SJSA1 (cell line): ENCODE results near the gene LMBR1. TPM values are rescaled to one million over a fixed set of nuclear protein-coding genes. Genes with fewer than 3 reads are reported as not detected.
"Not testable (repeated sequence)": the region's sequence is repeated elsewhere in the genome, so short reads cannot be mapped to it uniquely, and the experiment has no call there.

Experiments used
- DNase-seq, 2 experiments: peaks; one replicate each; pipeline ENCODE4 v3.0.0-alpha.2; 2015 to 2020; ENCODE audit warnings: low spot score in 2 of 2, low read depth in 1 of 2
- H3K27ac ChIP-seq: fragments of 250-450 bp; sonication (Bioruptor Pico); 2 replicates; pipeline ENCODE4 v1.5.1; 2020; ENCODE audit warnings: mild to moderate bottlenecking, moderate library complexity
- H3K27me3 ChIP-seq: fragments of 250-450 bp; sonication (Bioruptor Pico); replicated peaks from 2 replicates; pipeline ENCODE4 v1.5.1; 2020; ENCODE audit warnings: mild to moderate bottlenecking, moderate library complexity
- H3K36me3 ChIP-seq: fragments of 250-450 bp; sonication (Bioruptor Pico); 2 replicates; pipeline ENCODE4 v1.5.1; 2020; ENCODE audit warnings: mild to moderate bottlenecking
- H3K4me1 ChIP-seq: fragments of 250-450 bp; sonication (Bioruptor Pico); replicated peaks from 2 replicates; pipeline ENCODE4 v1.6.1; 2021; ENCODE audit warnings: mild to moderate bottlenecking
- H3K4me3 ChIP-seq: fragments of 250-450 bp; sonication (Bioruptor Pico); 2 replicates; pipeline ENCODE4 v1.5.1; 2020; ENCODE audit warnings: mild to moderate bottlenecking
- H3K9me3 ChIP-seq: fragments of 250-450 bp; sonication (Bioruptor Pico); replicated peaks from 2 replicates; pipeline ENCODE4 v1.5.1; 2020; ENCODE audit warnings: mild to moderate bottlenecking
- total RNA-seq: library from RNA; depleted of rRNA; stranded (reverse); fragments of >200 nt; shearing (Covaris generic); gene quantifications from 2 replicates; pipeline ENCODE4 v1.2.3, GENCODE V29; 2014

Gene LMBR1
- total RNA-seq, 1 experiment from 2014 or later: 16.8 TPM

- Histone ChIP-seq H3K4me3 (no peak overlapping the region), H3K36me3 (no peaks in the 10 kb centered on the region), H3K4me1 (no peaks in the 10 kb centered on the region), H3K9me3 (no peaks in the 10 kb centered on the region), H3K27ac (no peak overlapping the region), H3K27me3 (no peaks in the 10 kb centered on the region)
- no peak for DNase-seq
Observed at GRCh38 chr7:156854654-156855053, 38.3 kb downstream of the LMBR1 start.

DNA sequence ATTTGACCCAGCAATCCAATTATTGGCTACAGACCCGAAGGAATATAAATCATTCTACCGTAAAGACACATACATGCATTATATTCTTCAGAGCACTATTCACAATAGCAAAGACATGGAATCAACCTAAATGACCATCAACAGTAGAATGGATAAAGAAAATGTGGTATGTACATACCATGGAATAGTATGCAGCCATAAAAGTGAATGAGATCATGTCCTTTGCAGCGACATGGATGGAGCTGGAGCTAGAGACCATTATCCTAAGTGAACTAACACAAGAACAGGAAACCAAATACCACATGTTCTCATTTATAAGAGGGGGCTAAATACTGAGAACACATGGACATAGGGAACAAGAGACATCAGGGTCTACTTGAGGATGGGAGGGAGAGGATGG is 44.0 kb downstream of the LMBR1 start:
- H3K4me3 ChIP-seq: no peak overlapping the region
- DNase-seq: no peak
- no peak overlapping the region for H3K27ac ChIP-seq
- H3K27me3 ChIP-seq: no peaks in the 10 kb centered on the region
- H3K4me1 ChIP-seq: no peaks in the 10 kb centered on the region
- no peaks in the 10 kb centered on the region for H3K9me3 ChIP-seq
- H3K36me3 ChIP-seq: no peaks in the 10 kb centered on the region

DNA sequence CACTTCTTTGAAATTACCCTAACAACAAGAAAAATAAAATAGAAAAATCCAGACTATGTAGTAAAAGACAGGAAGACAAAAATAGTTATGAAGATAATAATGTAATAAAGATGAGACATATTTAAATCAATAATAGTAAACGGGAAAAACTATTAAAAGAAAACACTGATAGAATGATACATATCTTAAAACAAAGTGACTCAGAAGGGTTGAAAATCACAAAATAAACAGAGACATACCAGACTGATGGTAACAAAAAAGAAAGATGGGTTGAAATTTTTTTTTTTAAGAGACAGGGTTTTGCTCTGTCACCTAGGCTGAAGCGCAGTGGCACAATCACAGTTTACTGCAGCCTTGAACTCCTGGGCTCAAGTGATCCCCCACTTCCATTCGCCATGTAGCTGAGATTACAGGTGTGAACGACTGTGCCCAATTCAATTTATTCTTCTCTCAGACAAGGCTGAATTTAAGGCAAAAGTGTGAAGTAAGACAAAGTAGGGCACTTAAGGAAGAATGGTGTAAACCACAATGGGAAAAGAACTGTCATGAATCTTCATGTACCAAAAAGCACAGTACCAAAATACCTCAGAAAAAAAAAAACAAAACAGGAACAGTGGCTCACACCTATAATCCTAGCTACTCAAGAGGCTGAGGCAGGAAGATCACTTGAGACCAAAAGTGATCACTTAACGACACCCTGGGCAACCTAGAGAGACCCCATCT is 47.4 kb downstream of the LMBR1 start:
- no peaks in the 10 kb centered on the region for H3K27me3 ChIP-seq
- H3K4me3 ChIP-seq: no peak overlapping the region
- no peaks in the 10 kb centered on the region for H3K9me3 ChIP-seq
- H3K36me3 ChIP-seq: no peaks in the 10 kb centered on the region
- no peaks in the 10 kb centered on the region for H3K4me1 ChIP-seq
- H3K27ac ChIP-seq: no peak overlapping the region
- no peak for DNase-seq

- H3K27ac ChIP-seq, H3K36me3 ChIP-seq, H3K9me3 ChIP-seq, H3K27me3 ChIP-seq, DNase-seq, H3K4me1 ChIP-seq, H3K4me3 ChIP-seq: not testable (repeated sequence)
Observed at GRCh38 chr7:156843582-156843981, 49.4 kb downstream of the LMBR1 start.

DNA sequence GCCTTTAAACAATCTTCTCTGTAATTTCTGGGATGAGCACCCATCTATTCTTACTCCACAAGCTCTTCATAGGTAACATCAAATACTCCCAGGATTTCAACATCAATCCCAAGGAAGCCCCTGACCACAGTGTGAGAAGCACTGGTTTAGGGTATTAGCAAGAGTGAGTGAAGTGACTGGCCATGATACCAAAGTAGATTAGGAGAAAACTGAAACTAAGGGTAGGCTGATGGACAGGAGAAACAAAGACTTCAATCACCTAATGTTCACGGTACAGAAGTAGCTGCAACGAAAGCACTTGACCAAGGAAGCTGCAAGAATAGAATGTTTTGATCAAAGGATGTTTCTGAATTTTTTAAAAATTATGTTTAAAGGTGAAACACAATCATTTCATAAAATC is 49.8 kb downstream of the LMBR1 start:
- Histone ChIP-seq H3K27me3 (no peaks in the 10 kb centered on the region), H3K27ac (no peak overlapping the region), H3K9me3 (no peaks in the 10 kb centered on the region), H3K4me3 (no peak overlapping the region), H3K4me1 (no peaks in the 10 kb centered on the region), H3K36me3 (no peaks in the 10 kb centered on the region)
- no peak for DNase-seq

- no peak overlapping the region for H3K4me3 ChIP-seq
- H3K4me1 ChIP-seq: no peaks in the 10 kb centered on the region
- H3K9me3 ChIP-seq: no peaks in the 10 kb centered on the region
- DNase-seq: no peak
- H3K36me3 ChIP-seq: no peaks in the 10 kb centered on the region
- no peaks in the 10 kb centered on the region for H3K27me3 ChIP-seq
- H3K27ac ChIP-seq: no peak overlapping the region
Observed at GRCh38 chr7:156842740-156843140, 50.2 kb downstream of the LMBR1 start.

DNA sequence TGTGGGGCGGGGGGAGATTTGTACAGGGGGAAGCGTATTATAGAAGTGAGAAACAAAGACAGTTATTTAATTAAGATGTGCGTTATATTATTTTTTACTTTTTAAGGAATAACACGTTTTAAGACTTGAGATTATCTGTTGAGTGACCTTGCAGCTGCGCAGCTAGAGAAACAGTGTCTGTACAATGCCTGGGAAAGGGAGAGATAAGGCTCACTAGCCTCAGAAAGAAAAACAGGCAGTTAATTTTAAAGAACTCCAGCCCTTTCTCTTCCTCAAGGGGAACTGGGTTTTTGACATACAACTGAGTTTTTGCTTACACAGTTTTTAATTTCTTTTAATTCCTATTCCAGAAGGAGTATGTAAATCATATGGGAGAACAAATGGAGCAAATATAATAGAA is 50.7 kb downstream of the LMBR1 start:
- no peak overlapping the region for H3K27ac ChIP-seq
- H3K9me3 ChIP-seq: no peaks in the 10 kb centered on the region

GRCh38 chr7:156841497-156841896 is 51.5 kb downstream of the LMBR1 start:
- Histone ChIP-seq H3K27ac (no peak overlapping the region), H3K27me3 (no peaks in the 10 kb centered on the region), H3K9me3 (no peaks in the 10 kb centered on the region), H3K4me3 (no peak overlapping the region), H3K36me3 (no peaks in the 10 kb centered on the region), H3K4me1 (no peaks in the 10 kb centered on the region)
- DNase-seq: no peak

More for the DNA sequence above, 50.7 kb downstream of the LMBR1 start:
- no peaks in the 10 kb centered on the region for H3K4me1 ChIP-seq
- DNase-seq: no peak
- no peaks in the 10 kb centered on the region for H3K36me3 ChIP-seq
- H3K27me3 ChIP-seq: no peaks in the 10 kb centered on the region
- no peak overlapping the region for H3K4me3 ChIP-seq

GRCh38 chr7:156840134-156840533 is 52.8 kb downstream of the LMBR1 start:
- H3K36me3 ChIP-seq: no peaks in the 10 kb centered on the region
- no peak overlapping the region for H3K27ac ChIP-seq
- H3K9me3 ChIP-seq: no peaks in the 10 kb centered on the region
- DNase-seq: no peak
- no peak overlapping the region for H3K4me3 ChIP-seq
- no peaks in the 10 kb centered on the region for H3K4me1 ChIP-seq
- H3K27me3 ChIP-seq: no peaks in the 10 kb centered on the region

- H3K36me3 ChIP-seq: no peaks in the 10 kb centered on the region
- H3K27me3 ChIP-seq: no peaks in the 10 kb centered on the region
- H3K9me3 ChIP-seq: no peaks in the 10 kb centered on the region
- no peak overlapping the region for H3K4me3 ChIP-seq
- no peak for DNase-seq
- no peaks in the 10 kb centered on the region for H3K4me1 ChIP-seq
- H3K27ac ChIP-seq: no peak overlapping the region
Observed at GRCh38 chr7:156836443-156836842, 56.5 kb downstream of the LMBR1 start.

GRCh38 chr7:156834462-156834861 is 58.5 kb downstream of the LMBR1 start:
- no peak for DNase-seq
- Histone ChIP-seq H3K27ac (no peak overlapping the region), H3K4me3 (no peak overlapping the region), H3K4me1 (no peaks in the 10 kb centered on the region), H3K36me3 (no peaks in the 10 kb centered on the region), H3K9me3 (no peaks in the 10 kb centered on the region), H3K27me3 (no peaks in the 10 kb centered on the region)

- no peaks in the 10 kb centered on the region for H3K27me3 ChIP-seq
- no peak for DNase-seq
Observed at GRCh38 chr7:156833312-156833711, 59.7 kb downstream of the LMBR1 start.

DNA sequence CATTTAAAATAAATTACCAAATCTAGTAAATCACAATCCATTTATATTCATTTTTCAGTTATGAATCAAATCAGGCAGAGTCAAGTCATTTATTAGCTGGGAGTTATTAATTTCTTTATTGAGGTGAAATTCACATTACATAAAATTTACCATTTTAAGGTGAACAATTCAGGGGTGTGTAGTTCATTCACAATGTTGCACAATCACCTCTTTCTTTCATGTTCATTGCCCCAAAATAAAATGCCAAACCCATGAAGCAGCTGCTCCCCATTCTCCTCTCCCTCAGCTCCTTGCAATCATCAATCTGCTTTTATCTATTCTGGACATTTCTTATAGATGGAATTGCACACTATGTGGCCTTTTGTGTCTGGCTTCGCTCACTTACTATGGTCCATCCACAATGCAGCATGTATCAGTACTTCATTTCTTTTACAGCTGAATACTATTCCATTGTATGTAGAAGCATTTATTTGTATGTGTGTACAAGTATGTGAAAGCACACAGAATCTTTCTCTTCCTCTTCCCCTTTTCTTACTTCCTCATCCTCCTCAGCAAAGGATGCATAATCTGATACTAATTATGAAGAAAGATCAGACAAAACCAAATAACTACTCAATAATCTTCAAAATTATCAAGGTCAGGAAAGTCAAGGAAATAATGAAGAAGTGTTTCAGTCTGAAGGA is 60.6 kb downstream of the LMBR1 start:
- DNase-seq: no peak
- H3K4me3 ChIP-seq: no peak overlapping the region

More at GRCh38 chr7:156833312-156833711, 59.7 kb downstream of the LMBR1 start:
- H3K27ac ChIP-seq: no peak overlapping the region
- H3K4me1 ChIP-seq: no peaks in the 10 kb centered on the region
- H3K36me3 ChIP-seq: no peaks in the 10 kb centered on the region
- H3K4me3 ChIP-seq: no peak overlapping the region
- no peaks in the 10 kb centered on the region for H3K9me3 ChIP-seq

GRCh38 chr7:156829669-156830336 is 63.2 kb downstream of the LMBR1 start:
- Histone ChIP-seq H3K36me3 (no peaks in the 10 kb centered on the region), H3K27ac (no peak overlapping the region), H3K27me3 (no peaks in the 10 kb centered on the region), H3K9me3 (no peaks in the 10 kb centered on the region), H3K4me1 (no peaks in the 10 kb centered on the region), H3K4me3 (no peak overlapping the region)
- DNase-seq: no peak

More for the DNA sequence above, 60.6 kb downstream of the LMBR1 start:
- Histone ChIP-seq H3K36me3 (no peaks in the 10 kb centered on the region), H3K27ac (no peak overlapping the region), H3K4me1 (no peaks in the 10 kb centered on the region), H3K27me3 (no peaks in the 10 kb centered on the region), H3K9me3 (no peaks in the 10 kb centered on the region)
